SK-N-SH treated with all-trans-retinoic acid at 6 μM for 48 hours (cell line): Measurements from ENCODE around the gene XK.

Experiments
- ATAC-seq: fragments of 200-7000 bp; cut with Tn5 transposase; 3 replicates; pipeline ENCODE4 v1.9.1; 2020; ENCODE audit warnings: mild to moderate bottlenecking, moderate library complexity
- CREB5 ChIP-seq: fragments of 250-450 bp; sonication (Bioruptor Pico); IDR thresholded peaks from 2 replicates; pipeline ENCODE4 v1.5.1; 2020; ENCODE audit warnings: low read depth, mild to moderate bottlenecking, moderate library complexity
- CSDC2 ChIP-seq: fragments of 250-450 bp; sonication (Bioruptor Pico); IDR thresholded peaks from 2 replicates; pipeline ENCODE4 v1.5.0; 2020; ENCODE audit warnings: mild to moderate bottlenecking, moderate library complexity
- CSRNP3 ChIP-seq: fragments of 250-450 bp; sonication (Bioruptor Pico); IDR thresholded peaks from 2 replicates; pipeline ENCODE4 v1.5.1; 2021; ENCODE audit warnings: mild to moderate bottlenecking, moderate library complexity
- GLIS3 ChIP-seq: fragments of 250-450 bp; sonication (Bioruptor Pico); IDR thresholded peaks from 2 replicates; pipeline ENCODE4 v1.5.0; 2020; ENCODE audit warnings: mild to moderate bottlenecking, moderate library complexity
- OSR1 ChIP-seq: fragments of 250-450 bp; sonication (Bioruptor Pico); IDR thresholded peaks from 2 replicates; pipeline ENCODE4 v1.8.0; 2022; ENCODE audit warnings: moderate library complexity, mild to moderate bottlenecking, inconsistent platforms
- PATZ1 ChIP-seq: fragments of 250-450 bp; sonication (Bioruptor Pico); IDR thresholded peaks from 2 replicates; pipeline ENCODE4 v1.8.0; 2020; ENCODE audit warnings: mild to moderate bottlenecking, moderate library complexity, borderline replicate concordance
- POU6F1 ChIP-seq: fragments of 250-450 bp; sonication (Bioruptor Pico); IDR thresholded peaks from 2 replicates; pipeline ENCODE4 v1.8.0; 2021; ENCODE audit warnings: low read depth, mild to moderate bottlenecking, moderate library complexity, borderline replicate concordance
- SNAI2 ChIP-seq: fragments of 250-450 bp; sonication (Bioruptor Pico); IDR thresholded peaks from 2 replicates; pipeline ENCODE4 v1.5.0; 2020; ENCODE audit warnings: mild to moderate bottlenecking, moderate library complexity
- TCF4 ChIP-seq: fragments of 250-450 bp; sonication (Bioruptor Pico); IDR thresholded peaks from 2 replicates; pipeline ENCODE4 v1.8.0; 2021; ENCODE audit warnings: mild to moderate bottlenecking, moderate library complexity, borderline replicate concordance
- ZFP3 ChIP-seq: fragments of 250-450 bp; sonication (Bioruptor Pico); IDR thresholded peaks from 2 replicates; pipeline ENCODE4 v1.5.0; 2020; ENCODE audit warnings: mild to moderate bottlenecking, moderate library complexity
- ZFP30 ChIP-seq: fragments of 450-650 bp; formaldehyde crosslinking; IDR thresholded peaks from 2 replicates; pipeline ENCODE4 v1.5.0; 2022; ENCODE audit warnings: mild to moderate bottlenecking, moderate library complexity
- ZNF565 ChIP-seq: fragments of 450-650 bp; formaldehyde crosslinking; conservative IDR thresholded peaks from 2 replicates; pipeline ENCODE4 v1.5.0; 2020; ENCODE audit warnings: low read depth, mild to moderate bottlenecking, moderate library complexity
- ZNF70 ChIP-seq: fragments of 450-650 bp; formaldehyde crosslinking; IDR thresholded peaks from 2 replicates; pipeline ENCODE4 v1.5.0; 2020; ENCODE audit warnings: mild to moderate bottlenecking, moderate library complexity
- ZNF8 ChIP-seq: fragments of 450-650 bp; formaldehyde crosslinking; IDR thresholded peaks from 2 replicates; pipeline ENCODE4 v1.5.0; 2020; ENCODE audit warnings: mild to moderate bottlenecking, moderate library complexity
- TF ChIP-seq, protein P1 (sequence below): fragments of 250-450 bp; sonication (Bioruptor Pico); IDR thresholded peaks from 2 replicates; pipeline ENCODE4 v1.5.0; 2020; ENCODE audit warnings: mild to moderate bottlenecking, moderate library complexity

XK gene

GRCh38 chrX:37658343-37659030 is 27.1 kb upstream of the XK start (continued):
- no peak for TF ChIP-seq ZNF565 (CRISPR knock-in tag)
- TF ChIP-seq ZNF70 (CRISPR knock-in tag): no peak
- TF ChIP-seq OSR1: no peak
- TF ChIP-seq CSRNP3 (CRISPR knock-in tag): no peak

DNA sequence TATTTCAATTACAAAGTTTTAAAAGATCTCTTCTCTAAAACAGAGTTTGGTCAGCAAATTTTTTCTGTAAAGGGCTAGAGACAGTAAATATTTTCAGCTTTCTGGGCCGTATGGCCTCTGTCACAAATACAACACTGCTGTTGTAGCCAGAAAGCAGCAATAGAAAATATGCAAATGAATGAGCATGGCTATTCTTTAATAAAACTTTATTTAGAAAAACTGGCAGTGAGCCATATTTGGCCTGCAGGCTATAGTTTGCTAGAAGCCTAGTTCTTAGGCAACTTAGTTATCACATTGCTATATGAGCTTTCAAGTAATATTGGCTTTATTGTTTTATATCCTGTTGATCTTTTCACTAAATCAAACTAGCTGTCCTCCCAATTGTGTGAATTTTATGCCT is 26.5 kb upstream of the XK start:
- TF ChIP-seq PATZ1 (CRISPR knock-in tag) (no peak), ZFP3 (no peak)
- TF ChIP-seq, all 23 proteins: peak for 0

DNA sequence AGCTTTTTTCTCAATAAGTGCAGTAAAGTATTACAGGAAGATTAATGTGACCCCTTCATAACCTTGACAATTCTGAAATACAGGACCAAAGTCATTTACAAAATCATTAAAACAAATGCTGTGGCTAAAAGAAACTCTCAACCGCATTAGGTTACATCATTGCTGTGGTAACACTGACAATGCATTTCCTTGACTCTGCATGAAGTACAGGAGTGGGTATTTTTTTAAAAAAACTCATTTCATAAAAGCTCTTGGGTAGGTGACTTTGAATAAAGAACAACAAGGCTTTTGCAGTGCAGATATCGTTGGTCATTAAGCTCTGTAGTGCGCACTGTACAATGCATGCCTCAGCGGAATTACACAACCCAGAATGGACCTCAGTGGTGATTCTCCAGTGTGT is 23.4 kb upstream of the XK start:
- TF ChIP-seq SNAI2 (CRISPR knock-in tag) (no peak), ZNF8 (CRISPR knock-in tag) (no peak), CSDC2 (CRISPR knock-in tag) (no peak), OSR1 (no peak), GLIS3 (CRISPR knock-in tag) (no peak), PATZ1 (CRISPR knock-in tag) (no peak), CSRNP3 (CRISPR knock-in tag) (no peak), TCF4 (CRISPR knock-in tag) (no peak), CREB5 (no peak), POU6F1 (CRISPR knock-in tag) (no peak)
- ATAC-seq: no peak

More for the DNA sequence above, 26.5 kb upstream of the XK start:
- no peak for ATAC-seq

GRCh38 chrX:37666516-37666915 is 19.1 kb upstream of the XK start:
- ATAC-seq: no peak
- TF ChIP-seq, protein P1, sequence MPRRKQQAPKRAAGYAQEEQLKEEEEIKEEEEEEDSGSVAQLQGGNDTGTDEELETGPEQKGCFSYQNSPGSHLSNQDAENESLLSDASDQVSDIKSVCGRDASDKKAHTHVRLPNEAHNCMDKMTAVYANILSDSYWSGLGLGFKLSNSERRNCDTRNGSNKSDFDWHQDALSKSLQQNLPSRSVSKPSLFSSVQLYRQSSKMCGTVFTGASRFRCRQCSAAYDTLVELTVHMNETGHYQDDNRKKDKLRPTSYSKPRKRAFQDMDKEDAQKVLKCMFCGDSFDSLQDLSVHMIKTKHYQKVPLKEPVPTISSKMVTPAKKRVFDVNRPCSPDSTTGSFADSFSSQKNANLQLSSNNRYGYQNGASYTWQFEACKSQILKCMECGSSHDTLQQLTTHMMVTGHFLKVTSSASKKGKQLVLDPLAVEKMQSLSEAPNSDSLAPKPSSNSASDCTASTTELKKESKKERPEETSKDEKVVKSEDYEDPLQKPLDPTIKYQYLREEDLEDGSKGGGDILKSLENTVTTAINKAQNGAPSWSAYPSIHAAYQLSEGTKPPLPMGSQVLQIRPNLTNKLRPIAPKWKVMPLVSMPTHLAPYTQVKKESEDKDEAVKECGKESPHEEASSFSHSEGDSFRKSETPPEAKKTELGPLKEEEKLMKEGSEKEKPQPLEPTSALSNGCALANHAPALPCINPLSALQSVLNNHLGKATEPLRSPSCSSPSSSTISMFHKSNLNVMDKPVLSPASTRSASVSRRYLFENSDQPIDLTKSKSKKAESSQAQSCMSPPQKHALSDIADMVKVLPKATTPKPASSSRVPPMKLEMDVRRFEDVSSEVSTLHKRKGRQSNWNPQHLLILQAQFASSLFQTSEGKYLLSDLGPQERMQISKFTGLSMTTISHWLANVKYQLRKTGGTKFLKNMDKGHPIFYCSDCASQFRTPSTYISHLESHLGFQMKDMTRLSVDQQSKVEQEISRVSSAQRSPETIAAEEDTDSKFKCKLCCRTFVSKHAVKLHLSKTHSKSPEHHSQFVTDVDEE (CRISPR knock-in tag): no peak
- no peak for TF ChIP-seq ZFP30
- no peak for TF ChIP-seq SNAI2 (CRISPR knock-in tag)
- no peak for TF ChIP-seq CSDC2 (CRISPR knock-in tag)
- no peak for TF ChIP-seq POU6F1 (CRISPR knock-in tag)
- no peak for TF ChIP-seq CREB5
- TF ChIP-seq, all 23 proteins: peak for 0
